Ascending aorta (tissue), 2 donors: ENCODE measurements around the gene LDHAL6A. TPM values are rescaled to one million over a fixed set of nuclear protein-coding genes. Genes with fewer than 3 reads are reported as not detected.
A peak's percentile ranks its signal among the peaks of the same experiment; 100 is the strongest.

Experiments
- DNase-seq, 2 donors: peaks; one replicate each; pipeline ENCODE4 v3.0.0-alpha.2; 2019; ENCODE audit warnings: low spot score in 2 of 2
- H3K27ac ChIP-seq, 2 donors: fragments of 200-600 bp; sonication (generic); one replicate each; pipeline ENCODE4 v1.5.1; 2016 to 2017; ENCODE audit warnings: mild to moderate bottlenecking in 1 of 2
- H3K27me3 ChIP-seq: fragments of 200-600 bp; sonication (generic); one replicate; pipeline ENCODE4 v1.5.1; 2017
- H3K36me3 ChIP-seq, 2 donors: fragments of 200-600 bp; sonication (generic); one replicate each; pipeline ENCODE4 v1.5.1; 2016
- H3K4me1 ChIP-seq, 2 donors: fragments of 200-600 bp; sonication (generic); one replicate each; pipeline ENCODE4 v1.5.1; 2016 to 2017; ENCODE audit warnings: mild to moderate bottlenecking in 1 of 2
- H3K4me3 ChIP-seq, 2 donors: fragments of 200-600 bp; sonication (generic); one replicate each; pipeline ENCODE4 v1.5.1; 2016 to 2017; ENCODE audit warnings: mild to moderate bottlenecking in 1 of 2
- H3K9me3 ChIP-seq, 2 donors: fragments of 200-600 bp; sonication (generic); one replicate each; pipeline ENCODE4 v1.5.1; 2016
- intact Hi-C: fragments of 100-400 bp; cut with DNase I; formaldehyde crosslinking; loops from one replicate; pipeline ENCODE4 v1.15.1; 2023
- total RNA-seq: library from RNA; depleted of rRNA; stranded (reverse); fragments of >200 nt; gene quantifications from one replicate; pipeline ENCODE4 v1.1.0, GENCODE V29; 2016
- TF ChIP-seq, protein P1 (sequence below), 3 experiments: fragments of 200-600 bp in 2 of 3; fragments of 450-650 bp in 1 of 3; sonication (generic) in 2 of 3; IDR thresholded peaks; one replicate each; pipeline ENCODE4 v1.5.1; 2016 to 2019; ENCODE audit warnings: antibody characterized with exemption in 3 of 3, mild to moderate bottlenecking in 1 of 3, moderate library complexity in 1 of 3

LDHAL6A gene
- total RNA-seq, 1 donor from 2014 or later = not detected

DNA sequence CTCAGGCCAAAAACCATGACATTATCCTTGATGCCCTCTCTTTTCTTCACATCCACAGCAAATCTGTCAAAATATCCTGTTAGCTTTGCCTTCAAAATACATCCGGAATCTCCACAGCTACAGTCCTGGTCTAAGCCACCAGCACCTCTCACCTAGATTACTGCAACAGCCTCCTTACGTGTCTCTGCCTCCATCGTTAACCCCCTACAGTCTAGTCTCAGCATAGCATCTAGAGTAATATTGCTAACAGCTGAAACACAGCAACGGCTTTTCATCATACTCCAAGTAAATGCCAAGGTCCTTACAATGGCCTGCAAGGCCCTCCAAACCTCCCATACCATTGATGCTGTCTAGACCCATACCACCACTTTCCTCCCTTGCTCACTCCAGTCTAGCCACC lies 66.7 kb downstream of the LDHAL6A start:
- Histone ChIP-seq H3K27me3 (no peaks in the 10 kb centered on the region), H3K4me1 (peaks cover 0 to 4% of the 10 kb centered on the region in 2 donors), H3K36me3 (peaks cover 5 to 13% of the 10 kb centered on the region in 2 donors), H3K9me3 (no peaks in the 10 kb centered on the region), H3K4me3 (no peak overlapping the region), H3K27ac (no peak overlapping the region)
- TF ChIP-seq, protein P1, sequence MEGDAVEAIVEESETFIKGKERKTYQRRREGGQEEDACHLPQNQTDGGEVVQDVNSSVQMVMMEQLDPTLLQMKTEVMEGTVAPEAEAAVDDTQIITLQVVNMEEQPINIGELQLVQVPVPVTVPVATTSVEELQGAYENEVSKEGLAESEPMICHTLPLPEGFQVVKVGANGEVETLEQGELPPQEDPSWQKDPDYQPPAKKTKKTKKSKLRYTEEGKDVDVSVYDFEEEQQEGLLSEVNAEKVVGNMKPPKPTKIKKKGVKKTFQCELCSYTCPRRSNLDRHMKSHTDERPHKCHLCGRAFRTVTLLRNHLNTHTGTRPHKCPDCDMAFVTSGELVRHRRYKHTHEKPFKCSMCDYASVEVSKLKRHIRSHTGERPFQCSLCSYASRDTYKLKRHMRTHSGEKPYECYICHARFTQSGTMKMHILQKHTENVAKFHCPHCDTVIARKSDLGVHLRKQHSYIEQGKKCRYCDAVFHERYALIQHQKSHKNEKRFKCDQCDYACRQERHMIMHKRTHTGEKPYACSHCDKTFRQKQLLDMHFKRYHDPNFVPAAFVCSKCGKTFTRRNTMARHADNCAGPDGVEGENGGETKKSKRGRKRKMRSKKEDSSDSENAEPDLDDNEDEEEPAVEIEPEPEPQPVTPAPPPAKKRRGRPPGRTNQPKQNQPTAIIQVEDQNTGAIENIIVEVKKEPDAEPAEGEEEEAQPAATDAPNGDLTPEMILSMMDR (IDR thresholded peaks at IDR 0.05) = no peak
- DNase-seq = no peak
- intact Hi-C loops = no loop called here

- no peak overlapping the region for H3K4me3 ChIP-seq
- peaks cover 0 to 7% of the 10 kb centered on the region in 2 donors for H3K4me1 ChIP-seq
- TF ChIP-seq, protein P1 (IDR thresholded peaks at IDR 0.05) = no peak
- no peak for DNase-seq
- H3K36me3 ChIP-seq = peaks cover 5 to 9% of the 10 kb centered on the region in 2 donors
- H3K27me3 ChIP-seq = no peaks in the 10 kb centered on the region
- H3K27ac ChIP-seq = no peak overlapping the region
- intact Hi-C loops = no loop called here
- H3K9me3 ChIP-seq = no peaks in the 10 kb centered on the region
Measured at GRCh38 chr11:18523084-18523483, 67.4 kb downstream of the LDHAL6A start.

DNA sequence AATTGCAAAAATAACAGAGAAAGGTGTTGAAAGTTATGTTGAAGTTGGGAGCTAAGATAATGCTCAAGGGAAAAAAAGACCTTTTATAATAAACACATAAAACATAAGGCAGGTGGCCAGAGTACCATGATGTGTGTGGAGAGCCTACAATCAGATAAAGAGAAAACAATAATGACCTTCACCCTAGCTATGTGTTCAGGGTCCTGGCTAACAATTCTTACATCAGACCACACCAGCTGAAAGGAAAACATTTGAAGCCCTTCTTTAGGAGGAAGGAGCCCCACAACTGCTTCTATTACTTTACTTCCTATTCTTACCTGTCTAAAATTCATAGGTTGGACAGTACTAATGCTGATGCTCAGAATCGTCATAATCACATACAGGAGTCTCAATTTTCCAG lies 68.6 kb downstream of the LDHAL6A start:
- no peaks in the 10 kb centered on the region for H3K9me3 ChIP-seq
- intact Hi-C loops = no loop called here
- peaks cover 0 to 7% of the 10 kb centered on the region in 2 donors for H3K4me1 ChIP-seq
- H3K27me3 ChIP-seq = no peaks in the 10 kb centered on the region
- DNase-seq = no peak
- no peak overlapping the region for H3K4me3 ChIP-seq
- H3K36me3 ChIP-seq = no peaks in the 10 kb centered on the region
- TF ChIP-seq, protein P1 (IDR thresholded peaks at IDR 0.05) = no peak
- H3K27ac ChIP-seq = no peak overlapping the region

- H3K36me3 ChIP-seq = no peaks in the 10 kb centered on the region
- H3K27me3 ChIP-seq = no peaks in the 10 kb centered on the region
- intact Hi-C loops = loop anchor here (1.0 to 5.0 kb wide), 7 partner anchors 62 to 1841 kb away; partner anchors contain the start of genes GTF2H1, HPS5, SPTY2D1 and TMEM86A
- DNase-seq = no peak
- peak overlapping the region; percentile 79 to 93 for H3K4me3 ChIP-seq
- peaks cover 0 to 7% of the 10 kb centered on the region in 2 donors for H3K4me1 ChIP-seq
- H3K27ac ChIP-seq = peak overlapping the region; percentile 90 to 94
- TF ChIP-seq, protein P1 (IDR thresholded peaks at IDR 0.05) = no peak
- no peaks in the 10 kb centered on the region for H3K9me3 ChIP-seq
Measured at GRCh38 chr11:18526130-18526520, 70.5 kb downstream of the LDHAL6A start.

DNA sequence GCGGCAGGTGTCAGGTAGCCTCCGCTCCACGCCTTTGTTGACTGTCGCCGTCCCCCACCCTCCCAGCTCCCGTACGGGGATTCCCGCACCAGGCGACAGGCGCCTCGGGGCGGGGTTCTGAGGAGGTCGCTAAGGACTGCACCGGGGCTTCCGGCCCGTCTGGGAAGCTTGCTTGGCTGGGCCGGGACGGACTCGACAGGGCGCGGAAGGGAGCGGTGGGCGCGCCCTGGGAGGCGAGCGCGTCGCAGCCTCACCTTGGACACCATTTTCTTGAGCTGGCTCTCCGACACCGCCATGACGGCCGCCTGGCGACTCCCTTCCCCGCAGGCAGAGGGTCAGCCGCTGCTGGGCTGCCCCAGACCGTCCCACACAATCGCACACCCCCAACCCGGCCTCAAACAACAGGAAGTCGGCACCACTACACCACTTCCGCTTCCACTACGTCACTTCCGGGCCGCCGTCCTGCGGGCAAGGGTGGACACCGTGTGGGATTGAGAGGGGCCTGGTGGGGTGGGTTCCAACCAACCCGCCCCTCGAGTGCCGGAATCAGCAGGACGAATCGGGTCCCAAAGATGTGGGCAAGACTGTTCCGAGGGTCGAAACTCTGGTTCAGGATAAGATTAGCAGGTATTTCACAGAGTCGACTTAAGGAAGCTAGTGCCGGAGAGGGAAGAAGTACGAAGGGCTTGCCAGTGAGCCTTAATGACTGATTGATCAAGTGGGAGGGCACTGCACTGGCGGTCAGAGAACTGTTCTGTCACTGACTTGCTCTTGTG lies 71.1 kb downstream of the LDHAL6A start, which contains the start of gene TSG101:
Gene TSG101 (minus strand): TSS at position 422 of the 776 bp plus-strand sequence. CDS start 126 bp downstream, at position 296.
- Histone ChIP-seq H3K27me3 (no peaks in the 10 kb centered on the region), H3K4me1 (peaks cover 0 to 7% of the 10 kb centered on the region in 2 donors)

More for the DNA sequence above, 71.1 kb downstream of the LDHAL6A start, which contains the start of gene TSG101:
- peak within 1 kb of the TSS; percentile 90 to 94 for H3K27ac ChIP-seq
- peak within 1 kb of the TSS; percentile 79 to 93 for H3K4me3 ChIP-seq
- DNase-seq = peak; percentile 60 to 96
- H3K36me3 ChIP-seq = no peaks in the 10 kb centered on the region
- H3K9me3 ChIP-seq = no peaks in the 10 kb centered on the region
- intact Hi-C loops = loop anchor here (1.0 to 5.0 kb wide), 7 partner anchors 62 to 1841 kb away; partner anchors contain the start of genes GTF2H1, HPS5, SPTY2D1 and TMEM86A
- TF ChIP-seq, protein P1 (IDR thresholded peaks at IDR 0.05) = no peak
